Islet precursor cell (in vitro differentiated cells): ENCODE measurements around the gene TMPRSS11A.

Source experiments
- DNase-seq: peaks from one replicate; pipeline ENCODE4 v3.0.0-alpha.2; 2018

Gene TMPRSS11A

GRCh38 chr4:67963356-67963755 is at the start of gene TMPRSS11A:
TSS of gene TMPRSS11A (minus strand) at chr4:67963493. CDS start at chr4:67963393, 100 bp downstream.
- no peak for DNase-seq

GRCh38 chr4:68011684-68012083 is 48.4 kb upstream of the TMPRSS11A start:
- DNase-seq = no peak

- no peak for DNase-seq
Observed at GRCh38 chr4:68002906-68003305, 39.6 kb upstream of the TMPRSS11A start.

- DNase-seq = no peak
Observed at GRCh38 chr4:67996127-67996526, 32.8 kb upstream of the TMPRSS11A start.

- no peak for DNase-seq
Observed at GRCh38 chr4:67988991-67989390, 25.7 kb upstream of the TMPRSS11A start.

GRCh38 chr4:67983333-67983732 is 20.0 kb upstream of the TMPRSS11A start:
- DNase-seq = no peak

- no peak for DNase-seq
Observed at GRCh38 chr4:67980512-67980911, 17.2 kb upstream of the TMPRSS11A start.

- DNase-seq = no peak
Observed at GRCh38 chr4:67973608-67974007, 10.3 kb upstream of the TMPRSS11A start.

GRCh38 chr4:67954890-67955289 is 8.4 kb downstream of the TMPRSS11A start:
- DNase-seq = no peak

- no peak for DNase-seq
Observed at GRCh38 chr4:67941074-67941473, 22.2 kb downstream of the TMPRSS11A start.

GRCh38 chr4:67940506-67940905 is 22.8 kb downstream of the TMPRSS11A start:
- no peak for DNase-seq

GRCh38 chr4:67939195-67939594 is 24.1 kb downstream of the TMPRSS11A start:
- DNase-seq = no peak

GRCh38 chr4:67935888-67936287 is 27.4 kb downstream of the TMPRSS11A start:
- DNase-seq = no peak

GRCh38 chr4:67934628-67935027 is 28.7 kb downstream of the TMPRSS11A start:
- DNase-seq = no peak

- DNase-seq = no peak
Observed at GRCh38 chr4:67933755-67934154, 29.5 kb downstream of the TMPRSS11A start.

GRCh38 chr4:67933038-67933437 is 30.3 kb downstream of the TMPRSS11A start:
- DNase-seq = no peak

- DNase-seq = no peak
Observed at GRCh38 chr4:67931256-67931655, 32.0 kb downstream of the TMPRSS11A start.

- no peak for DNase-seq
Observed at GRCh38 chr4:67929426-67929825, 33.9 kb downstream of the TMPRSS11A start.

GRCh38 chr4:67928546-67928945 is 34.7 kb downstream of the TMPRSS11A start:
- no peak for DNase-seq

- DNase-seq = no peak
Observed at GRCh38 chr4:67927251-67927650, 36.0 kb downstream of the TMPRSS11A start.

- no peak for DNase-seq
Observed at GRCh38 chr4:67926485-67926884, 36.8 kb downstream of the TMPRSS11A start.

GRCh38 chr4:67922697-67923096 is 40.6 kb downstream of the TMPRSS11A start:
- no peak for DNase-seq

- DNase-seq = no peak
Observed at GRCh38 chr4:67918428-67918827, 44.9 kb downstream of the TMPRSS11A start.

GRCh38 chr4:67915400-67915966 is 47.8 kb downstream of the TMPRSS11A start:
- no peak for DNase-seq

GRCh38 chr4:67912080-67912479 is 51.2 kb downstream of the TMPRSS11A start:
- no peak for DNase-seq

GRCh38 chr4:67911638-67912037 is 51.7 kb downstream of the TMPRSS11A start:
- DNase-seq = no peak
